NCI-H2196 treated with DMSO at 0.1 percent for 48 hours (cell line): Measurements from ENCODE around the gene CYCS.
"Not testable (repeated sequence)": the region's sequence is repeated elsewhere in the genome, so short reads cannot be mapped to it uniquely, and the experiment has no call there.

Experiments used
- DNase-seq: peaks from one replicate; lab custom pipeline; 2025; ENCODE audit not compliant: unreplicated experiment; lab: John Stamatoyannopoulos, UW

CYCS gene

GRCh38 chr7:25118048-25118753 is 6.9 kb downstream of the CYCS start:
- DNase-seq: no peak

GRCh38 chr7:25117226-25118047 is 7.6 kb downstream of the CYCS start:
- no peak for DNase-seq

- DNase-seq: no peak
Observed at GRCh38 chr7:25116621-25117020, 8.4 kb downstream of the CYCS start.

- DNase-seq: not testable (repeated sequence)
Observed at GRCh38 chr7:25110514-25110913, 14.5 kb downstream of the CYCS start.

- DNase-seq: no peak
Observed at GRCh38 chr7:25109276-25109675, 15.8 kb downstream of the CYCS start.

- DNase-seq: no peak
Observed at GRCh38 chr7:25105911-25106310, 19.1 kb downstream of the CYCS start.

GRCh38 chr7:25103773-25104172 is 21.3 kb downstream of the CYCS start:
- no peak for DNase-seq

GRCh38 chr7:25101817-25102216 is 23.2 kb downstream of the CYCS start:
- DNase-seq: no peak

GRCh38 chr7:25098096-25099046 is 26.7 kb downstream of the CYCS start:
- DNase-seq: peak; percentile 20

- no peak for DNase-seq
Observed at GRCh38 chr7:25095516-25096345, 29.3 kb downstream of the CYCS start.

GRCh38 chr7:25093268-25093826 is 31.7 kb downstream of the CYCS start:
- no peak for DNase-seq

GRCh38 chr7:25091779-25092178 is 33.3 kb downstream of the CYCS start:
- DNase-seq: no peak

GRCh38 chr7:25091176-25091575 is 33.9 kb downstream of the CYCS start:
- DNase-seq: no peak

- no peak for DNase-seq
Observed at GRCh38 chr7:25090374-25090773, 34.7 kb downstream of the CYCS start.

- no peak for DNase-seq
Observed at GRCh38 chr7:25087855-25088254, 37.2 kb downstream of the CYCS start.

GRCh38 chr7:25084821-25085220 is 40.2 kb downstream of the CYCS start:
- DNase-seq: no peak

GRCh38 chr7:25083201-25083600 is 41.9 kb downstream of the CYCS start:
- no peak for DNase-seq

GRCh38 chr7:25082041-25082440 is 43.0 kb downstream of the CYCS start:
- not testable (repeated sequence) for DNase-seq

- DNase-seq: no peak
Observed at GRCh38 chr7:25077096-25077495, 48.0 kb downstream of the CYCS start.

- no peak for DNase-seq
Observed at GRCh38 chr7:25075459-25075858, 49.6 kb downstream of the CYCS start.
